ENCODE results near the gene ZFAND6.

The ZFAND6 gene

DNA sequence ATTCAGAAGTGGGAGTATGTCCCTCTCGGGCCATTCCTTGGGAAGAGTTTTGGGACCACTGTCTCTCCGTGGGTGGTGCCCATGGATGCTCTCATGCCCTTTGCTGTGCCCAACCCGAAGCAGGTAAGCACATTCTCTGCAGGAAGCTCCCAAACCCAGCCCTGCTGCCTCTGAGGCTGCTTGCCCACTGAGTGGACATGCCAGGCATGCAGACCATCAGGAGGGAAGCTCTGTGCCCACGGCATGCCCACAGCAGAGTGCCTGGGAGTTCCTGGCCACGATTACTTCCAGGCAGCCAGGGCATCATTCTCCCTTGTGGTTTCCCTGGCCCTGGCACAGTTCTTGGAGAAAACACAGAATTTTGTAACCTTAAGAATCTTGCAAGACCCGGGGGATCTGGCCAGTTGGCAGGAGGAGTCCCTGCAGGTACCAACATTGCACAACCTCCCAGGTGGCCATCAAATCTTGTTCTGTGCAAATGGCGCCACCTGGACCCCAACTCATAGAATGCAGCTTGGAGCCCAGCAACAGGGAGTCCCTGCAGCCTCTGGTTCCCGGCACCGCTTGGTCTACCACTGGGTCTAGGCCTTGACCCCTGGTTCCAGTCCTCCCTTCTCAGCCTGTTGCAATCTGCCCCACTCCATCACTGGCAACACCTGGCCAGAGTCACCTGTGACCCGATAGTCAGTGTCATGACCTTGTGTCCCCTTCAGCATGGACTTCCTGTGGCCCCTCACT is 113.7 kb downstream of the ZFAND6 start:
- peak; percentile 22 to 58 (median 47) for DNase-seq

DNA sequence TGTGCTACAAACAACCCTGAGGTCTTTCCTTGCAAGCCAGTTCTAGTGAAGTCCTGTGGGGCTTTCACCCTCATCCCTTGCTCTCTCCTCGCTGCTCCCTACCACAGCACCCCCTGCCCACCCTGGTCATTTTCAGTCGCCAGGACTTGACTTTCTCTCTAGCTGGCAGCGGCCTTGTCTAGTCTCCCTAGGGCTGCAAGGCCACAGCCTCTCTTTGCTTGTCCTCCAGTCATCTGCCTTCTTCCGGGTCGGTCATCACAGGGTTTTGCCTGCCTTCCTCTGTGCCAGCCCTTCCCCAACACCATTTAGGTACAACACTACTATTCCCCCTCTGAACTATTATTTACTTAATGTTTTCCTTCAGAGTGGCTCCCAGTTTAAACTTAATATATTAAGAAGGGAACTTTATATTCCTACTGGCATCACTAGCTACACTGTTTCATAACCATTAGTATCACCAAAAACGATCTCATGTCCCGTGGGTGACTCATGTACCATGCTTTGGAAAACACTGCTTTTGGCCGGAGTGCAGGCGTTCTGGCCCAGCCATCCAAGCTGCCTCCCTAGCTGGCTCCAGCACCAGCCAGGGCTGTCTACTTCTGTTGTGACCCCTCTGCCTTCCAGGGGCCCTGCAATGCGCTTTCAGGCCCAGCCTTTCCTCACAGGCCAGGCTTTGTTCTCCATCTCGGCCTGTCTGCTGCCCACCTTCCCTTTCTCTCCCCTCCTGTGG is 114.7 kb downstream of the ZFAND6 start:
- DNase-seq, result no peak

DNA sequence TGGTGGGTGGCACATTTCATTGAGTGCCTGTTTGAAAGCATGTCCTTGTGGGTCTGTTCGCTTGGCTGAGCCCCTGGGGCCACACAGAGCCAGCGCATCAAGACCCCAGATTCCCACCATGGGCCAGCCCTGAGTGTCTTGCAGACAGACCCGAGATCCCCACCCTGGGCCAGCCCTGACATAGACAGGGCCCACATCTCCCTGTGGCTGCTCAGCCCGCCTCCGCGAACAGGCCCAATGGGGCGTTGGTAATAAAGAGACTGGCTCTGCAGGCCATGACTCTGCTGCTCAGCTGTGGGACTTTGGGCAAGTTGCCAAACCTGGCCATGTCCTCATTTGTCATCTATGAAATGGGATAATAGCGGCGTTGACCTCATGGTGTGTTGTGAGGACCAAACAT is 116.0 kb downstream of the ZFAND6 start:
- DNase-seq, result no peak

GRCh38 chr15:80176443-80176842 is 117.0 kb downstream of the ZFAND6 start:
- no peak for DNase-seq

- DNase-seq, result no peak
Measured at GRCh38 chr15:80177156-80177555, 117.7 kb downstream of the ZFAND6 start.

GRCh38 chr15:80179025-80179759 is 119.7 kb downstream of the ZFAND6 start:
- DNase-seq, result no peak

DNA sequence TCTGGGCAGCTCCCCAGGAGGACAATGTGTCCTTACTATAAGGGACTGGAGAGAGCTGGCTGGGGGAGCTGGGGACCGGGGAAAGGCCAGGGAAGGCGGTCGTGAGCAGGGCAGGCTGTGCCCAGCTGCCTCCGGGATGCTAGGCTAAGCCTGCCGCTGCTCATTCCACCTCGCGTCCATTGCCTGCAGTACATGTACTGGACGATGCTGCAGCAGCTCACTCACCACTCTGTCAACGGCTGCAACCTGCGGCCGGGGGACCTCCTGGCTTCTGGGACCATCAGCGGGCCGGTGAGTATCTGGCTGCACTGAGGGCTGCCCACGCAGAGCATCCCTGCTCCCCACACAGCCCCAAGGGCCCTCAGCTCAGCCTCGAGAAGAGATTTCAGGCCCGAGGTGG is 120.5 kb downstream of the ZFAND6 start:
- DNase-seq, result no peak

DNA sequence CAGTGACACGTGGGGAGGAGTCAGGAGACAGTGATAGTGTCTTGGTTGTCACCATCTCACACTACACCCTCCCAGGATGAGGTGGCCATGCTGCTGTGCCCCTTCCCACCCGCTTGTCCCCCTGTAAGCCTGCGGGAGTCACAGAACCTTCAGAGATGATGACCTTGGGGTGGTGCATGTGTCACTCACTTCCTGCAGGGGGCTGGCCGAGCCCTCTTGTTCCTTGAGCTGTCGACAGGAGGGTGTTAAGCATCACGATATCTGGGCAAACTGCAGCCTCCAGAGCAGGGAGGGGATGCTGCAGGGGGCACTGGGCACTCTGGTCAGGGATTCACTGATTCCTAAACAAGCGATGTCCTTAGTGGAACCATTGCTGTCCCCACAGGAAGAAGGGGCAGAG is 121.0 kb downstream of the ZFAND6 start:
- DNase-seq, result no peak

DNA sequence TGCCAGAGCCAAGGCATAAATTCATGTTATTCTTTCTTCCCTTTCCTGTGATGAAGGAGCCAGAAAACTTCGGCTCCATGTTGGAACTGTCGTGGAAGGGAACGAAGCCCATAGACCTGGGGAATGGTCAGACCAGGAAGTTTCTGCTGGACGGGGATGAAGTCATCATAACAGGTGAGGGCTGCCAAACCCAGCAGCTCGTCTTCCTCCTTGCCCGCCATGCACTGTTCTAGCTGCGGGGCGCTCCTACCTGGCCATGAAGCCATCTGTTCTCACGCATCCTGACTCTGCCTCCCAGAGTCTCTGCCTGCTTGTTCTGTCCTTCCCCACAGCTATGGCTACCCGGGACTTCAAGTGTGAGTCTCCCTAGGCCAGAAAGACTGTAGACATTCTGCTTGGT is 121.5 kb downstream of the ZFAND6 start:
- no peak for DNase-seq

DNA sequence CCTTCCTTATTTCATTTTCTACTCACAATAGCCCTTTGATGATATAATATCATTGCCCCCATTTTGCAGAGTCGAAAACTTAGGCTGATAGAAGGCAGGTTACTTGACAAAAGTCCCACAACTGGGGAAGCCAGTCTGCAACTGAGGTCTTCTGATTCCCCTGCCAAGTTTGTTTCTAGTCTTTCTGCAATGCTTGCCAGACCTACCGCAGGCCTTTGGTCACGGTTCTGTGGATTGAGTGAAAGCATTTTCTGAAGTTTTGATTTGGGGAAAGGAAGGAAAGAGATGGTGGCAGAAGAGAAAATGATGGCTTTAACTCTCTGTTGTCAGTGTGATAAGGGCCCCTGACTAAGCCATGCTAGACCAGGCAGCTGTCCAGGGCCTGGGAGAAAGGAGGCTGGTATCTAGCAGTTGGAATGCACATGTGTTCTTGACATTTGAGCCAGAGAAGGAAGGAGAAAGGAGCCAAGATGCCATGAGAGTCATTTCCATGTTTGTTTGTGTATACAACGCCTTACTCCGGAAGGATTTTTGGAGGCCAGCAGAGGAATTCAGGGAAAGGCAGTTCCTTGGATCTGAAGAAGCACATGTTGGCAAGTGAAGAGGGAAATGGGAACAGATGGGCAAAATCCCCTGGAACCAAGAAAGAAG is 123.3 kb downstream of the ZFAND6 start:
- no peak for DNase-seq

DNA sequence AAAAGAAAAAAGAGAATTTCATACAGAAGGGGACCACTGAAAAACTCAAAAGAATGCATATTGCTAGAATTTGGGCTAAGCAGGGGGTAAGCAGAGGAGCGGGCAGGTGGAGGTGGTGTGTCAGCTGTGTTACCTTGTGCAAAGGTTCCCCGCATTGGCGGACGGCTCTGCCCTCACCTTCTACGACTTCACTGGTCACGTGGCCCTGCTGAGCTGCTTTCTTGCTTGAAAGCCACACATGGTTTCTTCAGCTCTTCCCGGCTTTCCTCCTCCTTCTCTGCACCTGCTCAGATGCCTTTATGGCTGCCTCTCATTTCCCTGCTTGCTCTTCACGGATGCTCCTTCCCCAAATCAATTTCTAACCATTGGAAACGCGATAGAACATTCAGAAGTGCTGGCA is 123.8 kb downstream of the ZFAND6 start:
- no peak for DNase-seq

- DNase-seq, result no peak
Measured at GRCh38 chr15:80183886-80184285, 124.4 kb downstream of the ZFAND6 start.

DNA sequence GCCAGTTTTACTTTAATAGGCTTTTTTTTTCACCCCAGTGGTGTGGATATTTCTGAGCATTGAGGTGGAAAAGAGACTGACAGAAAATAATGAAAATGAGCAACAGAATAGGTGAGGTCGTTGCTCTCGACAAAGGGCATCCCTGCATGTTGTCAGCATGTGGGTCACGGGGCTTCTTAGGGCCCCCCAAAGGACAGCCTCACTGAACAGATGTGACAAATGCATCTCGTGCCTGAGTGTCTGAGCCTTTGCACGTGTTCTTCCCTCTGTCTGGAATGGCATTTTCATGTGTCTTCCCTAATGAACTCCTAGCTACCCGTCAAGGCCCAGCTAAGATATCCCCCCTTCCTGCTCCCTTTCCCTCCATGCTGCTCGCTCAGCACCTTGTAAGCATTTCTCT is 125.1 kb downstream of the ZFAND6 start:
- DNase-seq, result no peak

DNA sequence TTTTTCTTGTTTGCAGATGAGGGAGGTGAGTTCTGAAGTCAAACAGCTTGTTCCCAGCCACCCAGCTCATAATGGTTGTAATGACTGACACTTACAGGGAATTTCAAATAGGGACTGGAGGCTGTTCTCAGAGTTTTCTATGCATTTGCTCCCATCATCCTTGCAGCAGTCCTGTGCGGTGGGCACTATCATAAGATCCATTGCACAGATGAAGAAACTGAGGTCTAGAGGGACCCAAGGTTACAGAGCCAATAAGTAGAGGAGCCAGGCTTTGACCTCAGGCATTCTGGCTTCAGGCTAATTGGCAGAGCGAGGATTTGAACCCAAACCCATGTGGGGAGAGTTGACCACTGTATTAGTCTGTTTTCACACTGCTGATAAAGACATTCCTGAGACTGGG is 125.7 kb downstream of the ZFAND6 start:
- DNase-seq, result no peak

DNA sequence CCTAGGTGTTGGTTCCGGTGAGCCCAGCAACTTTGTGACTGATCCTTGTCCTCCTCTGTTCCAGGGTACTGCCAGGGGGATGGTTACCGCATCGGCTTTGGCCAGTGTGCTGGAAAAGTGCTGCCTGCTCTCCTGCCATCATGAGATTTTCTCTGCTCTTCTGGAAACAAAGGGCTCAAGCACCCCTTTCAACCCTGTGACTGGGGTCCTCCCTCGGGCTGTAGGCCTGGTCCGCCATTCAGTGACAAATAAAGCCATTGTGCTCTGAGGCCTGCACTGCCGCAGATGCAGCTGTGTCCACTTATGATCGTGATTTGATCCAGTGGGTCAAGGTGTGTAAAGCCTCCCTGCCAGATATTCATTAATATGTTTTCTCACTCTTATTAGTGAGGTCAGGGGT is 126.6 kb downstream of the ZFAND6 start:
- no peak for DNase-seq

DNA sequence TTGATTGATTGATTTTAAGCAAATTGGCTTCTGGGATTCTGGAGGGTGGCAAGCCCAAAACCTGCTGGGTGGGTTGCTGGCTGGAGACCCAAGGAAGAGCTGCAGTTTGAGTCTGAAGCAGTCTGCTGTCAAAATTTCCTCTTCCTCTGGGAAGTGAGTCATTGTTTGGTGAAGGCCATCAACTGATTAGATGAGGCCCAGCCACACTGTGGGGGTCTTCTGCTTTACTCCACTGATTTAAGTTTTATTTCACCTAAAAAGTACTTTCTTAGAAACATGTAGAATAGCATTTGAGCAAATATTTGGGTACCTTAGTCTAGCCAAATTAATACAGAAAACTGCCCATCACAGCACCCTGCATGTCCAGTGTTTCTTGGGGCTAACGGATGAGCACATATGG is 127.1 kb downstream of the ZFAND6 start:
- DNase-seq, result no peak
